GM08714 (cell line): ENCODE results near the gene ASCL2.

ENCODE experiments used
- H3K4me3 ChIP-seq: fragments of 200-500 bp; sonication (Bioruptor generic); 2 replicates; pipeline ENCODE4 v1.5.1; 2014; ENCODE audit warnings: mild to moderate bottlenecking, low read length, inconsistent platforms
- ZNF274 ChIP-seq: IDR thresholded peaks from 2 replicates; pipeline ENCODE4 v1.6.1; 2012; ENCODE audit warnings: mild to moderate bottlenecking, low read depth, low read length

ASCL2 gene, protein sequence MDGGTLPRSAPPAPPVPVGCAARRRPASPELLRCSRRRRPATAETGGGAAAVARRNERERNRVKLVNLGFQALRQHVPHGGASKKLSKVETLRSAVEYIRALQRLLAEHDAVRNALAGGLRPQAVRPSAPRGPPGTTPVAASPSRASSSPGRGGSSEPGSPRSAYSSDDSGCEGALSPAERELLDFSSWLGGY

DNA sequence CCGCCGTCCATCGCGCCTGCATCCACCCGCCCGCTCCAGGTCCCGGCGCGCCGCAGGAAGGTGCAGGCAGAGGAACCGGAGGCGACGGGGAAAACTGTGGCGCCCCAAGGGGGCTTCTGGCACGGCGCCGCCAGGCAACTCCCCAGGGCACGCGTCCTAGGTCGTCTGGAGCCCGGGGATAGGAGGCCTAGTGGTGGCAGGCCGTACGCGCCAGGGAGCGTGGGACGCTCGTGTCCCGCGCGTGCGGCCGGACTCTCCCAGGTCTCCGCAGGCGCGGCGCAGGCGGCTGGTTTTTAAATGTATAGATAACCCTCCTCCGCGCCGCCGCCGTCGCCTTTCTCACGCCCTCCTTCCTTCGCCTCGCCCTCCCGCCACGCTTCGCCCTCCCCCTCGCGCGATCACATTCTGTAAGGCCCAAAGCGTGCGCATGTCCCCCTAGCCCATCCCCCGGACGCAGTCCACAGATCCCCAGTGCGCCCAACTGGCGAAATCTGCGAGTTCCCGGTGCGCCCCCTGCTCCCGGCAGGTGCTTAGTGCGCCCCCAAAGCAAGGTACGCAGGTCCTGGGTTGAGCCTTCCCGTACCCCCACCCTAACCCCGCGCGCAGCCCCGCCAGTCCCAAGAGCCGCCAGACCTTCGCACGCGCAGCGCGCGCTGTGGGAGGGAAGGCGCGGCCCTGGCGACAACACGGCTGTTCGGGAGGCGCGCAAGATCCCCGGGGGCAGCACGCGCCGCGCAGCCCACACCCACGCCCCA is at the start of gene ASCL2:
TSS of gene ASCL2 (minus strand) at position 267 of the 755 bp plus-strand sequence. CDS start at position 11, 256 bp downstream.
- TF ChIP-seq ZNF274: no peak
- no peak within 1 kb of the TSS; the same call in 1 of the 2 replicates for H3K4me3 ChIP-seq

DNA sequence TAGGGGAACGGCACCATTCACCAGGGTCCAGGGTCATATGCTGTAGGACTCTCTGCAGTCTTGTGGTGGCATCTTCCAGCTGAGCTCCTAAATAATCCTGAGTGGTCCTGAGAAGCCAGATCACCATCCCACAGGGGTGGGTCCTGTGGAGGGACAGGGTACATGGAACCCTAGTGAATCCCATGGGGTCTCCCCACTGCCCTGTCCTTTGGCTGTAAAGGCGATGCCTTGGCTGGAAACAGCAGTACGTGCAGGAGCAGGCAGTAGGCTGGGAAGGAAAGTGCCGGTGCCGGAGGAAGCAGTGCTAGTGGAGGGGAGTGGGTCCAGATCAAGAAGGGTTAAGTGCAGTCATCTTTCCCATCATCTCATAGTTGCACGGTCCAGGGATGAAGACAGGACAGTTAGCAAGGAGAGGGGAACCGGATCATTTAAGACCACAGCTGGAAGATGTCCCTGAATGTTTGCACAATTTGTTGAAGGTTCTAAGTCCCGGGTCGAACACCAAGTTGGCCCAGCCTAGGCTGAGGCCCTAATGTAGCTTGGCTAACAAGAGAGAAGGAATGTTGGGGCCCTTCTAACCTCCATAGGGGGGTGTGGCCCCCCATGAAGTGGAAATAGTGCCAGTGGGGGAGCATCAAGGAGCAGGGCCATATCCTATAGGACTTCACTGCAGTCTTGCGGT is 49.5 kb upstream of the ASCL2 start:
- TF ChIP-seq ZNF274: no peak
- H3K4me3 ChIP-seq: no peak overlapping the region

DNA sequence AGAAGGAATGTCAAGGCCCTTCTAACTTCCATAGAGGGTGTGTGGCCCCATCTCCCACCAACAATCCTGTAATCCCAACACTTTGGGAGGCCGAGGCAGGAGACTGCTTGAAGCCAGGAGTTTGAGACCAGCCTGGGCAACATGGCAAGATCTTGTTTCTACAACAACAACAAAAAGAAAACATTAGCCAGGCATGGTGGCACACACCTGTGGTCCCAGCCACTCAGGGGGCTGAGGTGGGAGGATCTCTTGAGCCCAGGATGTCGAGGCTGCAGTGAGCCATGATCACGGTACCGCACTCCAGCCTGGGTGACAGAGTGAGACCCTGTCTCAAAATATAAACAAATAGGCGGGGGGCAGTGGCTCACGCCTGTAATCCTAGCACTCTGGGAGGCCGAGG is 48.3 kb upstream of the ASCL2 start:
- no peak for TF ChIP-seq ZNF274
- no peak overlapping the region for H3K4me3 ChIP-seq

DNA sequence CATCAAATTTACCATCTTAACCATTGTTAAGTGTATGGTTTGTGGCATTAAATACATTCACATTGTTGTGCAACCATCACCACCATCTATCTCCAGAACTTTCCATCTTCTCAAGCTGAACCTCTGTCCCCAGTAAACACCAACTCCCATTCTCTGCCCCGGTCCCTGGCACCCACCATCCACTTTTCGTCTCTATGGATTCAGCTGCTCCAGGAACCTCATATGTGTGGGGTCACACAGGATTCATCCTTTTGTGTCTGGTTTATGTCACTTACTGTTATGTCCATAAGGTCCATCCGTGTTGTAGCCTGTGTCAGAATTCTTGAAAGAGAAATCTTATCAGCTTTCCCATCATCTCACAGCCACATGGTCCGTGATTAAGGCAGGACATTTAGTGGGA is 47.7 kb upstream of the ASCL2 start:
- no peak for TF ChIP-seq ZNF274
- no peak overlapping the region for H3K4me3 ChIP-seq

DNA sequence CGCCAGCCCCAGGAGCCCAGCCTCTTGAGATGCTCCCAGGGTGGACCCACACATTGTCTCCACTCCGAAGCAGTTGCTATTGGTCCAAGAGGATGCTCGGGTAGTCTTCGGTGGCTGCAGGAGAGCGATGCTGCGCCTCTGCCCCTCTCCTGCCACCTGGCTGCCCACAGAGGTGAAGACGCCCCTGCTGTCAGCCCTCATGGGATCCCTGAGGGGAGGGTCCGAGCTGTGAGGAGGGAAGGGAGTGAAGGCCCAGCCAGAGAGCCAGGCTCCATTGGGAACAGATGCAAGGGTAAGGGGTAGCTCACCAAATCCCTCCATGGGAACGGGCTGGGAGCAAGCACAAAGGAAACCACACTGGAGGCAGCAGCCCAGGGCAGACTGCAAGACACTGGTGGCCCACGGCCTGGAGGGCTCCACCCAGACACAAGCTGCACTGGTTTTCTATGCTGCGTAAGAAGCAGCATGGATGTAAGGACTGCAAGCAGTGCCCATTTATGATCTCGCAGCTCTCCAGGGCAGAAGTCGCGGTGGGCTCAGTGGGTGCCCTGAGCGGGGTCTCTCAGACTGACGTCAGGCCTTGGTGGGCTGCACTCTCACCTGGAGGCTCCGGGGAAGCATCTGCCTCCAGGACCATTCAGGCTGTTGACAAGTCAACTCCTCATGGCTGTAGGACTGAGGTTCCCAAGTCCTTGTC is 47.1 kb upstream of the ASCL2 start:
- H3K4me3 ChIP-seq: no peak overlapping the region
- TF ChIP-seq ZNF274: no peak

DNA sequence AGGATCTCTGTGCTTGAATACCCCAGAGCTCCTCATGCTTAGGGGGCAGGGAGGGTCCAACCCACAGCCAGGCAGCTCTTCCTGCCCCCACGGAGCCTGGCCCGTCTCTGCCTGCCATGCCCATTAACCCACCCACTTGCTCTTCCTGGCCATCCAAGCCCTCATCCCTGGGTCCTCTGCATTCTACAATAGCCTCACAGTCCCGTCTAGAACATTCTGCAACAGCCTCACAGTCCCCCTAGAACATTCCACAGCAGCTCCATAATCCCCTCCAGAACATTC is 46.5 kb upstream of the ASCL2 start:
- no peak overlapping the region for H3K4me3 ChIP-seq
- no peak for TF ChIP-seq ZNF274

DNA sequence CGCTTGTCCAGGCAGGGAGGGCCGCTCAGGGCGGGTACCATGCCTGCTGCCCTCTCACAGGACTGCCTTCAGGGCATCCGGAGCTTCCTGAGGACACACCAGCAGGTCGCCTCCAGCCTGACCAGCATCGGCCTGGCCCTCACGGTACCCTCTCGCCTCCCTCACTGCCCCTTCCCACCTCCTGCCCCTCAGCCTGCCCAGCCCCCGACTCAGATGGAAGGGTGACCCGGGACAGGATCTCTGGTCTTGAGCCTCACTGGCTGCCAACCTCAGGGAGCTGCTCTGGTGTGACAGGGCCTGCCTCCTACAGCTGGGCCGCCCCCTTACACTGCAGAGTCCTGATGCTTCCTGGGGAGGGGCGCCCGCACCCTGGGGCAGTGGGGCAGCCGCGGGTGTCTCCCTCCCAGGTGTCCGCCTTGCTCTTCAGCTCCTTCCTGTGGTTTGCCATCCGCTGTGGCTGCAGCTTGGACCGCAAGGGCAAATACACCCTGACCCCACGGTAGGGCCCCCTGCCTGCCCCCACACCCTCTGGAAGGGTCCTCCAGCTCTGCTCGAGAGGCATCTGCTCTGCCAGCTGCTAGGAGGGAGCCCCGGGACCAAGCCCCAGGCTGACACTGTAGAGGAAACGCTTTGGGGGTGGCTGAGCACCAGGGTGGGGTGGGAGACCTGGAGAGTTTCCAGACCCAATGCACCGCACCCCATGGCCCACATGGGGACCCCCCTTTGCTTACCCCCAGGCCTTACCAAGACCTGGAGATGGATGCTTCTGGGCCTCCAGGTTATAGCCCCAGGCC is 46.0 kb upstream of the ASCL2 start:
- H3K4me3 ChIP-seq: no peak overlapping the region
- no peak for TF ChIP-seq ZNF274

DNA sequence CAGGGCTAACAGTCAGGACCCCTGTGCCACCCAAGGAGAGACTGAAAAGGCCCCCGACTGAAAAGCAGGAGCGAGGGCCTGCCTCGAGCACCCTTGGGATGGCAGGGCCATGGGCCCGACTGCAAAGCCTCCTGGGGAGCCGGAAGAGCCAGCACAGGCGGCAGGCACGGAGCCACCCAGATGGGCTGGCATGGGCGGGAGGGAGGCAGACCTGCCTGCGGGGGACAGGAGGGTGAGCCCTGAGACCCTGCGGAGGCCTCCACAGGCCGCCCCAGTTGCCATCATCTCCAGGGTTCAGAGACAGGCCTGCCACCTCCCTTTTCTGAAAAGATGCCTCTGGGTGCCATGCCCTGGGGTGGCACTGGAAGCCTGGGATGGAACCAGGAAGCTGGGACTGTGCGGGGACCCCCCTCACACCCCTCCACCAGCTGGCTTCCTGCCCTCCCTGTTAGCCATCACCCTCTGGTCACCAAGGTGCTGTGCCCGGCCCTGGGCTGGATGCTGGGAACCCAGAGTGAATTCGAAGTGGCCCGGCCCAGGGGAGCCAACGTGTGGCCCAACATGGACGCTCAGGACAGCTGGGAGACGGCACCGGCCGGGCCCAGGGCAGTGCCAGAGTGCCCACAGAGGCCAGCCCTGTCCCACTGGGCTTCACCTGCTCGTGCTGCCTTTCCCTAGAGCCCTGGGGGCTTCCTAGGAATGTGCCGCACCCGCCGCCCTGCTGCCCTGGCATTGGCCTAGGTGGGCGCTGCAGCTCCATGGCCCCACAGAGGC is 45.2 kb upstream of the ASCL2 start:
- no peak for TF ChIP-seq ZNF274
- no peak overlapping the region for H3K4me3 ChIP-seq

DNA sequence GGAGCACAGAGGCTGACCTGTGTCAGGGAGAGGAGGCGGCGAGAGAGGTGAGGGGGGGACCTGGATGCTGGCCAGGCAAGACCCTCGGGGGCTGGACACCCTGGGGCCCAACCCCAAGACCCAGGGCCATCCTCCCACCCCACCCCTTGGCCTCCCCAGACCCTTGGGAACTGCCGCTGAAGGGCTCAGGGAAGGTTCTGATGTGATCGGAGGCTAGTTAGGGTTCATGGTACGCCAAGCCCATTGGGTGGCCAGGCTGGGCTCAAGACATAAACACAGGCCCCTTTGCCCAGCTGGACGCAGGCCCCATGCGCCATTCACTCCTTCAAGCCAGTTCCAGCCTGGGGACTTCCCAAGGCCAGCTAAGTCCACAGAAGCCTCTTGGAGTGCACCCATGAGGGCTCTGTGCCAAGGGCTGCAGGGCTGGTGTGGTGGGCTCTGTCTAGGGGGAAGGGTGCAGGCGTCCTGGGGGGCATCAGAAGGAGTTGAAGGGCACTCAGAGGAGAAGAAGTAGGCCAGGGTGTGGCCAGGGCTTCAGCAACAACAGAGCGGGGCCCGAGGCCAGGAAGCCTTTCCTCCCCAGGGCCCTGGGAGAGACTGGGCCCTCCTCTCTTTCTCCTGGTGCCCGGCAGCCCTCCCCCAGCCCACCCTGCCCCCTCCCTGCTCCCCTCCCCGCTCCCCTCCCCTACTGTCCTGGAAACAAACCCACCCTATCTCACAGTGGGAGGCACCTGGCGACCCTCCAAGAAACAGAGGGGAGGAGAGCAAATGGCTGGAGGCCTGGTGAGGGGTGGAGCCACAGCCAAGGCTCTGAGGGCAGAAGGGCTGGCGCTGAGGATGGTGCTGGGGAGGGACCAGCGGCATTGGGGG is 44.4 kb upstream of the ASCL2 start:
- TF ChIP-seq ZNF274: no peak
- no peak overlapping the region for H3K4me3 ChIP-seq

DNA sequence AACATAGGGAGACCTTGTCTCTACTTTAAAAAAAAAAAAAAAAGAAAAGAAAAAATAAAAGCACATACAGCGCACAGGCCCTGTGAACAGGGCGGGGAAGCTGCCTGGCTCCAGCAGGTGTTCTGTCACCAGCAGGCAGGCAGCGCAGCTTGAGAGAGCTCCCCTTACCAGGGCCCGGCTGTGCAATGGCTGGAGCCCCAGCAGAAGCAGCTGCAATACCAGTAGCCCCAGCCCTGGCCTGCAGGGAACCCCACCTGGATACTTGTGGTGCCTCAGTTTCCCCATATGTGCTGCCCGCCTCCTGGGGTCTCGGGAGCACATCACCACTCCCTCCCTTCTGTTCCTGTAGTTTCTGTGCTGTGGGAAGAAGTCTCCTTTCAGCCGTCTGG is 43.7 kb upstream of the ASCL2 start:
- no peak for TF ChIP-seq ZNF274
- H3K4me3 ChIP-seq: no peak overlapping the region

DNA sequence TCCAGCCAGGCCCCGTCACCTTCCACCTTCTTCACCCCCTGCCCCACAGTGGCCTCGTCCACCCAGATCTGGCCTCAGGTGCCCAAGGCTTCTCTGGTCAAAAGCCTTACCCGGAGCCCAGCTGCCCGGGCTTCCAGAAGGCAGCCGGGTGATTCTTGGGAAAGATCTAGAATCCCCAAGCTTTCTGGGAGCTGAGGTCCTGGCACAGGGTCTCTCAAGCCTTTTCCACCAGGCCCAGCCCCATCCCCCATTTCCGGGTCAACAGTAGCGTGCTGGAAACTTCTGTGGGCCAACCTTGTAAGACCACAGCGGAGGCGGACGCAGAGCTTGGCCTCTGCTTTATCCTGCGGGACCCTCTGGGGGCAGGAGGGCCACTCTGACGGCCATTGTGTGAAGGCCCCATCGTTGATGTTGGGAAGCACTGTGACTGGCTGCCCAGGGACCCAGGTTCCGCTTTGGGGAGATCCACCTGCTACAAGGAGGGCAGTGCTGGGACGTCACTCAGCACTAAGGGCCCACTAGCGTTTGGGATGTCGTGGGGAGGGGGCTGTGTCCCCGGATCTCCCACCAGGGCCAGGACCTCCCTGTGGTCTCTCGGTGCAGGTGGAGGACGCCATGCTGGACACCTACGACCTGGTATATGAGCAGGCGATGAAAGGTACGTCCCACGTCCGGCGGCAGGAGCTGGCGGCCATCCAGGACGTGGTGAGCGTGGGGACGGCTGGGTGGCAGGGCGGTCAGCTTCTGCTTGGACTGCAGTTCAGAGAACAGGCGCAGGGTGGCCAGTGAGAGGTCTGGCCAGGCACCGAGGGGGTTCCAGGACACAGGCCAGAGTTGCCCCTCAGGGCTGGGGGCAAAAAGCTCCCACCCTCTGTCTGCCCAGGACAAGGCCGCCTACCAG is 42.9 kb upstream of the ASCL2 start:
- no peak overlapping the region for H3K4me3 ChIP-seq
- TF ChIP-seq ZNF274: no peak
